GM12878 (cell line): ENCODE results near the gene TMPRSS11A. TPM values are rescaled to one million over a fixed set of nuclear protein-coding genes. Genes with fewer than 3 reads are reported as not detected.

ENCODE experiments used
- ATAC-seq: fragments of 200-7000 bp; cut with Tn5 transposase; 3 replicates; pipeline ENCODE4 v1.9.1; 2020; ENCODE audit warnings: mild to moderate bottlenecking, moderate library complexity
- BruUV-seq: library from RNA; stranded (reverse); fragments of 400-500 nt; replicated peaks from 2 replicates; lab custom pipeline; 2021; lab: Mats Ljungman, UMichigan
- CTCF ChIA-PET: fragments of 300-600 bp; sonication (Branson Sonifier 250); formaldehyde crosslinking; extraction: SDS; loops from one replicate; lab custom pipeline; 2021; ENCODE audit warnings: inconsistent platforms; lab: Yijun Ruan, JAX
- POLR2A ChIA-PET: fragments of 350-600 bp; formaldehyde crosslinking; extraction: SDS; loops from one replicate; lab custom pipeline; 2021; ENCODE audit warnings: inconsistent platforms; lab: Charles Lee
- RAD21 ChIA-PET: fragments of 300-600 bp; sonication (Branson Sonifier 250); formaldehyde crosslinking; loops from one replicate; lab custom pipeline; 2023; ENCODE audit warnings: antibody characterized with exemption; ENCODE audit not compliant: unreplicated experiment; lab: Charles Lee
- SMC1A ChIA-PET: fragments of 300-600 bp; sonication (Branson Sonifier 250); formaldehyde crosslinking; loops from one replicate; lab custom pipeline; 2023; ENCODE audit not compliant: unreplicated experiment, uncharacterized antibody; lab: Charles Lee
- DNase-seq: peaks from one replicate; pipeline ENCODE4 v3.0.0-alpha.2; 2011; ENCODE audit warnings: low read depth, low spot score
- FAIRE-seq: peaks from 3 replicates; lab custom pipeline; 2011; peaks lifted over from hg19 to GRCh38; lab: Jason Lieb, UNC
- H2AFZ ChIP-seq: 2 replicates; pipeline ENCODE4 v1.6.0; 2011; ENCODE audit warnings: low read depth, low read length, control low read depth; ENCODE audit not compliant: control insufficient read depth
- H3K27ac ChIP-seq: 2 replicates; pipeline ENCODE4 v1.5.1; 2011; ENCODE audit warnings: control low read depth; ENCODE audit not compliant: control insufficient read depth, insufficient read depth
- H3K27me3 ChIP-seq, 2 experiments: replicated peaks in 1 of 2; 2 replicates each; pipeline versions ENCODE4 v1.6.0 to v1.6.1; 2011; ENCODE audit warnings: low read length in 1 of 2; ENCODE audit not compliant: control insufficient read depth in 2 of 2, insufficient read depth in 2 of 2
- H3K36me3 ChIP-seq, 2 experiments: 2 replicates each; pipeline ENCODE4 v1.5.1; 2011; ENCODE audit warnings: low read length in 1 of 2; ENCODE audit not compliant: control insufficient read depth in 2 of 2, insufficient read depth in 2 of 2
- H3K4me1 ChIP-seq: 2 replicates; pipeline ENCODE4 v1.6.1; 2011; ENCODE audit warnings: mild to moderate bottlenecking, low read length, moderate library complexity, mixed read lengths; ENCODE audit not compliant: control insufficient read depth, insufficient read depth
- H3K4me2 ChIP-seq: 2 replicates; pipeline ENCODE4 v1.6.0; 2011; ENCODE audit warnings: control low read depth; ENCODE audit not compliant: control insufficient read depth, insufficient read depth
- H3K4me3 ChIP-seq: fragments of 200-600 bp; sonication (generic); 2 replicates; pipeline ENCODE4 v1.5.1; 2016
- H3K79me2 ChIP-seq: 2 replicates; pipeline ENCODE4 v1.6.0; 2011; ENCODE audit warnings: low read length; ENCODE audit not compliant: control insufficient read depth, insufficient read depth
- H3K9ac ChIP-seq: 2 replicates; pipeline ENCODE4 v1.8.0; 2011; ENCODE audit warnings: low read length, control low read depth, mixed read lengths; ENCODE audit not compliant: control insufficient read depth, insufficient read depth
- H3K9me3 ChIP-seq: replicated peaks from 3 replicates; pipeline ENCODE4 v1.5.1; 2011; ENCODE audit warnings: mild to moderate bottlenecking, low read length; ENCODE audit not compliant: control insufficient read depth, insufficient read depth
- H4K20me1 ChIP-seq: 2 replicates; pipeline ENCODE4 v1.6.0; 2011; ENCODE audit not compliant: control insufficient read depth, insufficient read depth
- ATF7 ChIP-seq: fragments of 450-650 bp; IDR thresholded peaks from 2 replicates; pipeline ENCODE4 v1.6.1; 2016; ENCODE audit warnings: low read depth, mild to moderate bottlenecking
- BMI1 ChIP-seq: fragments of 450-650 bp; IDR thresholded peaks from 2 replicates; pipeline ENCODE4 v1.6.1; 2016; ENCODE audit warnings: mild to moderate bottlenecking, moderate library complexity, borderline replicate concordance
- CBFB ChIP-seq: IDR thresholded peaks from 2 replicates; pipeline ENCODE4 v1.6.1; 2016; ENCODE audit warnings: antibody characterized with exemption, low read depth
- CREB1 ChIP-seq: IDR thresholded peaks from 2 replicates; pipeline ENCODE4 v1.6.1; 2012; ENCODE audit warnings: low read depth, mild to moderate bottlenecking, inconsistent platforms
- FOXK2 ChIP-seq: fragments of 450-650 bp; IDR thresholded peaks from 2 replicates; pipeline ENCODE4 v1.6.1; 2017; ENCODE audit warnings: mild to moderate bottlenecking, moderate library complexity
- MEF2A ChIP-seq: IDR thresholded peaks from 2 replicates; pipeline ENCODE4 v1.6.1; 2011; ENCODE audit warnings: low read depth, mild to moderate bottlenecking, low read length, moderate library complexity; ENCODE audit not compliant: insufficient read depth
- RELA ChIP-seq: fragments of 450-650 bp; IDR thresholded peaks from 2 replicates; pipeline ENCODE4 v1.8.0; 2014; ENCODE audit warnings: borderline replicate concordance; ENCODE audit not compliant: partially characterized antibody
- SMAD1 ChIP-seq: fragments of 450-650 bp; IDR thresholded peaks from 2 replicates; pipeline ENCODE4 v1.6.1; 2018; ENCODE audit warnings: mild to moderate bottlenecking, low read depth; ENCODE audit not compliant: partially characterized antibody
- ZNF24 ChIP-seq: fragments of 450-650 bp; IDR thresholded peaks from 2 replicates; pipeline ENCODE4 v1.6.1; 2017; ENCODE audit warnings: antibody characterized with exemption, mild to moderate bottlenecking
- ZZZ3 ChIP-seq: IDR thresholded peaks from 2 replicates; pipeline ENCODE4 v1.6.1; 2011; ENCODE audit warnings: low read depth; ENCODE audit not compliant: control insufficient read depth, insufficient read length
- WGBS: methylation state at CpG from one replicate; pipeline ENCODE4 v1.1.6; 2016; ENCODE audit warnings: low lambda C conversion rate; ENCODE audit not compliant: insufficient replicate concordance, insufficient coverage; ENCODE audit errors: missing lambda C conversion rate; 5-methylcytosine and 5-hydroxymethylcytosine counted together
- in situ Hi-C: fragments of 300-500 bp; cut with MboI; formaldehyde crosslinking; loops from 9 replicates; pipeline ENCODE4 v1.14.3; 2018; ENCODE audit warnings: mixed read lengths
- intact Hi-C: fragments of 100-400 bp; cut with micrococcal nuclease; formaldehyde crosslinking; loops from one replicate; pipeline ENCODE4 v1.14.2; 2022; ENCODE audit not compliant: unreplicated experiment
- polyA plus RNA-seq, 11 experiments: library from polyadenylated mRNA; depleted of rRNA in 4 of 11; unstranded in 6 of 11; stranded (reverse) in 5 of 11; fragments of >200 nt; fragmentation: Nextera tagmentation in 4 of 11; fragmentation: Illumina TruSeq in 1 of 11; extraction: Ambion mirVana in 4 of 11; extraction: Trizol in 1 of 11; gene quantifications; 1 replicate in 1 of 11; 2 replicates in 10 of 11; pipeline versions ENCODE4 v1.2.1 to v1.2.3, GENCODE V29; 2011 to 2016; ENCODE audit warnings: inconsistent platforms in 2 of 11, missing spikeins in 2 of 11, low read depth in 1 of 11
- total RNA-seq, 4 experiments: library from RNA; depleted of rRNA in 3 of 4; stranded (reverse); fragments of >200 nt in 3 of 4; fragmentation: Illumina TruSeq in 1 of 4; extraction: Trizol in 1 of 4; gene quantifications; 2 replicates each; pipeline versions ENCODE4 v1.2.1 to v1.2.3, GENCODE V29; 2013 to 2021
- TF ChIP-seq, protein P1 (sequence below): IDR thresholded peaks from 2 replicates; pipeline ENCODE4 v1.6.1; 2012; ENCODE audit warnings: low read depth, low read length, improper control_type of control experiment
- TF ChIP-seq, protein P2 (sequence below): IDR thresholded peaks from 2 replicates; pipeline ENCODE4 v1.6.1; 2012; ENCODE audit warnings: low read depth, low read length, improper control_type of control experiment
- TF ChIP-seq, protein P3 (sequence below): fragments of 450-650 bp; formaldehyde crosslinking; IDR thresholded peaks from 2 replicates; pipeline ENCODE4 v1.5.0; 2022; ENCODE audit warnings: mild to moderate bottlenecking, missing genetic modification characterization

The TMPRSS11A gene
- total and polyA plus RNA-seq, 10 of the 15 experiments (the other 5 are each of a cell fraction or from before 2014, with no cell fraction given): 0.02 TPM; not detected in 9

DNA sequence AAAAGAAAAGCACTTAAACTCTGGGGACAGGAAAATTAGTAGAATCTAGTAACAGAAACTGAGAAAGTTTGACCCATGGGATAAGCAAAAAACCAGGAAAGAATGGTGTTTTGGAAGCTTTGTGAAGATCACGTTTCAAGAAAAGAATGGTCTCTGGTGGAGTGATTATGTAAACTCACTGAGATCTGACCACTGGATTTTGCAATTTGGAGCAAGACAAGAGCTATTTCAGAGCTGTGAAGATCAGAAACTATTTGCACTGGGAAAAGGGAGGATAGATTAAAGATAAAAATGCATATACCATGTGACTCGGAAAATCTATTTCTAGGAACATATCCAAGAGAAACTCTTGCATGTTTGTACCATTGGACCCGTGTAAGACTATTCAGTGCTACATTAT, 83.8 kb downstream of the TMPRSS11A start:
- no peaks in the 10 kb centered on the region for H3K9me3 ChIP-seq
- ChIA-PET CTCF (interaction anchor here (0.6 to 1.0 kb wide), 2 partner anchors 32 to 210 kb away, joined by 3 to 4 read pairs; no protein-coding TSS in a partner anchor), POLR2A (no interaction called here), RAD21 (no interaction called here), SMC1A (no interaction called here)
- no peak for TF ChIP-seq MEF2A
- in situ Hi-C loops: no loop called here
- intact Hi-C loops: no loop called here
- DNase-seq (no peak), ATAC-seq (no peak), FAIRE-seq (no peak)
- no TSS peak for BruUV-seq
- no peak overlapping the region for H2AFZ ChIP-seq
- no peak overlapping the region for H3K4me3 ChIP-seq
- H3K79me2 ChIP-seq: no peaks in the 10 kb centered on the region
- no peaks in the 10 kb centered on the region for H3K27me3 ChIP-seq
- no peaks in the 10 kb centered on the region for H4K20me1 ChIP-seq
- H3K9ac ChIP-seq: no peak overlapping the region
- no peaks in the 10 kb centered on the region for H3K36me3 ChIP-seq
- no peaks in the 10 kb centered on the region for H3K4me1 ChIP-seq
- WGBS: 27% methylated on average over 3 of the region's 3 CpGs
- H3K4me2 ChIP-seq: no peak overlapping the region
- no peak overlapping the region for H3K27ac ChIP-seq

DNA sequence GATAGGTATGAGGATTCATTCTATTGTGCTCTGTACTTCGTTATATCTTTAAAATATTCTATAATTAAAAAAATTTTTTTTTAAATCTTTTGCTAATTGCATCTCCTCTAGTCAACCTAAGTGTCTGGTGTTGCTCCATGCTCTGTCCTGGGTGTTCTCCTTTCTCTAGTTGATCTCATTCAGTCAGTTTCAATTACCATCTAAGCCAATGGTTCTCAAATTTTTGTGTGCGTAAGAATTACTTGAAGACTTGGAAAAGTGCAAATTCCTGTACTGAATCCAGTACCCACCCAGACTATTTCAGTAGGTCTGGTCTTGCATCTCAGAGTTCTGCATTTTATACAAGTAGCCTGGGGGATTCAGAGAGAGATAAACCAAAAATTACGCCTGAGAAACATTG, 86.2 kb downstream of the TMPRSS11A start:
- ATAC-seq: no peak
- H3K4me3 ChIP-seq: no peak overlapping the region
- TF ChIP-seq ATF7 (no peak), ZNF24 (no peak), RELA (no peak), ZZZ3 (no peak), SMAD1 (no peak), BMI1 (no peak), CREB1 (no peak), FOXK2 (no peak), CBFB (no peak)
- TF ChIP-seq, protein P1, sequence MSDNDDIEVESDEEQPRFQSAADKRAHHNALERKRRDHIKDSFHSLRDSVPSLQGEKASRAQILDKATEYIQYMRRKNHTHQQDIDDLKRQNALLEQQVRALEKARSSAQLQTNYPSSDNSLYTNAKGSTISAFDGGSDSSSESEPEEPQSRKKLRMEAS: no peak
- TF ChIP-seq, protein P2, sequence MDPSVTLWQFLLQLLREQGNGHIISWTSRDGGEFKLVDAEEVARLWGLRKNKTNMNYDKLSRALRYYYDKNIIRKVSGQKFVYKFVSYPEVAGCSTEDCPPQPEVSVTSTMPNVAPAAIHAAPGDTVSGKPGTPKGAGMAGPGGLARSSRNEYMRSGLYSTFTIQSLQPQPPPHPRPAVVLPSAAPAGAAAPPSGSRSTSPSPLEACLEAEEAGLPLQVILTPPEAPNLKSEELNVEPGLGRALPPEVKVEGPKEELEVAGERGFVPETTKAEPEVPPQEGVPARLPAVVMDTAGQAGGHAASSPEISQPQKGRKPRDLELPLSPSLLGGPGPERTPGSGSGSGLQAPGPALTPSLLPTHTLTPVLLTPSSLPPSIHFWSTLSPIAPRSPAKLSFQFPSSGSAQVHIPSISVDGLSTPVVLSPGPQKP: no peak
- TF ChIP-seq, protein P3, sequence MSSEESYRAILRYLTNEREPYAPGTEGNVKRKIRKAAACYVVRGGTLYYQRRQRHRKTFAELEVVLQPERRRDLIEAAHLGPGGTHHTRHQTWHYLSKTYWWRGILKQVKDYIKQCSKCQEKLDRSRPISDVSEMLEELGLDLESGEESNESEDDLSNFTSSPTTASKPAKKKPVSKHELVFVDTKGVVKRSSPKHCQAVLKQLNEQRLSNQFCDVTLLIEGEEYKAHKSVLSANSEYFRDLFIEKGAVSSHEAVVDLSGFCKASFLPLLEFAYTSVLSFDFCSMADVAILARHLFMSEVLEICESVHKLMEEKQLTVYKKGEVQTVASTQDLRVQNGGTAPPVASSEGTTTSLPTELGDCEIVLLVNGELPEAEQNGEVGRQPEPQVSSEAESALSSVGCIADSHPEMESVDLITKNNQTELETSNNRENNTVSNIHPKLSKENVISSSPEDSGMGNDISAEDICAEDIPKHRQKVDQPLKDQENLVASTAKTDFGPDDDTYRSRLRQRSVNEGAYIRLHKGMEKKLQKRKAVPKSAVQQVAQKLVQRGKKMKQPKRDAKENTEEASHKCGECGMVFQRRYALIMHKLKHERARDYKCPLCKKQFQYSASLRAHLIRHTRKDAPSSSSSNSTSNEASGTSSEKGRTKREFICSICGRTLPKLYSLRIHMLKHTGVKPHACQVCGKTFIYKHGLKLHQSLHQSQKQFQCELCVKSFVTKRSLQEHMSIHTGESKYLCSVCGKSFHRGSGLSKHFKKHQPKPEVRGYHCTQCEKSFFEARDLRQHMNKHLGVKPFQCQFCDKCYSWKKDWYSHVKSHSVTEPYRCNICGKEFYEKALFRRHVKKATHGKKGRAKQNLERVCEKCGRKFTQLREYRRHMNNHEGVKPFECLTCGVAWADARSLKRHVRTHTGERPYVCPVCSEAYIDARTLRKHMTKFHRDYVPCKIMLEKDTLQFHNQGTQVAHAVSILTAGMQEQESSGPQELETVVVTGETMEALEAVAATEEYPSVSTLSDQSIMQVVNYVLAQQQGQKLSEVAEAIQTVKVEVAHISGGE (CRISPR knock-in tag): no peak
- TF ChIP-seq, all 136 proteins: peak for 0
- H3K27ac ChIP-seq: no peak overlapping the region
- no peaks in the 10 kb centered on the region for H3K9me3 ChIP-seq
- H3K9ac ChIP-seq: no peak overlapping the region
- H3K79me2 ChIP-seq: no peaks in the 10 kb centered on the region
- no peaks in the 10 kb centered on the region for H3K36me3 ChIP-seq
- RAD21 ChIA-PET: no interaction called here
- FAIRE-seq: no peak
- DNase-seq: no peak
- SMC1A ChIA-PET: no interaction called here
- in situ Hi-C loops: no loop called here
- no peaks in the 10 kb centered on the region for H3K27me3 ChIP-seq
- no peak overlapping the region for H2AFZ ChIP-seq
- H4K20me1 ChIP-seq: no peaks in the 10 kb centered on the region
- POLR2A ChIA-PET: no interaction called here
- 37% methylated on average over 3 of the region's 3 CpGs for WGBS
- H3K4me2 ChIP-seq: no peak overlapping the region
- CTCF ChIA-PET: no interaction called here
- intact Hi-C loops: no loop called here
- no peaks in the 10 kb centered on the region for H3K4me1 ChIP-seq
- BruUV-seq: no TSS peak
